DND-41 (cell line): Measurements from ENCODE around the gene ABHD15.

ENCODE experiments used
- ATAC-seq: fragments of 200-7000 bp; cut with Tn5 transposase; 3 replicates; pipeline ENCODE4 v1.9.1; 2021; ENCODE audit warnings: low read depth; ENCODE audit not compliant: insufficient read depth
- DNase-seq: peaks from one replicate; pipeline ENCODE4 v3.0.0-alpha.2; 2020
- H2AFZ ChIP-seq: 2 replicates; pipeline ENCODE4 v1.6.0; 2012; ENCODE audit warnings: low read depth, low read length
- H3K27ac ChIP-seq: 2 replicates; pipeline ENCODE4 v1.5.1; 2012; ENCODE audit warnings: low read length, inconsistent platforms
- H3K27me3 ChIP-seq: fragments of 200-600 bp; sonication (generic); 2 replicates; pipeline ENCODE4 v1.6.0; 2012; ENCODE audit warnings: low read length, mild to moderate bottlenecking, inconsistent platforms; ENCODE audit not compliant: insufficient read depth, poor library complexity
- H3K36me3 ChIP-seq: 2 replicates; pipeline ENCODE4 v1.5.1; 2012; ENCODE audit warnings: low read length, inconsistent platforms; ENCODE audit not compliant: insufficient read depth
- H3K4me1 ChIP-seq: 2 replicates; pipeline ENCODE4 v1.5.1; 2012; ENCODE audit warnings: mild to moderate bottlenecking, low read length; ENCODE audit not compliant: insufficient read depth
- H3K4me2 ChIP-seq: 2 replicates; pipeline ENCODE4 v1.6.0; 2012; ENCODE audit warnings: mild to moderate bottlenecking, moderate library complexity, low read length, inconsistent platforms; ENCODE audit not compliant: insufficient read depth
- H3K4me3 ChIP-seq, 2 experiments: fragments of 200-600 bp in 1 of 2; shearing (Covaris generic) in 1 of 2; 2 replicates each; pipeline ENCODE4 v1.5.1; 2012 to 2016; ENCODE audit warnings: inconsistent platforms in 2 of 2, low read length in 2 of 2, mild to moderate bottlenecking in 2 of 2, low read depth in 1 of 2, moderate library complexity in 1 of 2
- H3K79me2 ChIP-seq: 2 replicates; pipeline ENCODE4 v1.6.0; 2012; ENCODE audit warnings: low read length, inconsistent platforms; ENCODE audit not compliant: insufficient read depth
- H3K9ac ChIP-seq: 2 replicates; pipeline ENCODE4 v1.6.0; 2012; ENCODE audit warnings: low read depth, mild to moderate bottlenecking, inconsistent platforms, low read length, moderate library complexity
- H3K9me3 ChIP-seq: 2 replicates; pipeline ENCODE4 v1.5.1; 2012; ENCODE audit warnings: low read length, moderate library complexity, mild to moderate bottlenecking, inconsistent platforms; ENCODE audit not compliant: insufficient read depth, severe bottlenecking
- H4K20me1 ChIP-seq: 2 replicates; pipeline ENCODE4 v1.6.0; 2012; ENCODE audit warnings: low read length; ENCODE audit not compliant: insufficient read depth
- EZH2 ChIP-seq: IDR thresholded peaks from 3 replicates; pipeline ENCODE4 v1.6.1; 2012; ENCODE audit warnings: borderline replicate concordance, low read depth, mild to moderate bottlenecking, moderate library complexity, low read length, inconsistent platforms; ENCODE audit not compliant: severe bottlenecking
- TF ChIP-seq, protein P1 (sequence below): IDR thresholded peaks from 2 replicates; pipeline ENCODE4 v1.5.1; 2012; ENCODE audit warnings: borderline replicate concordance, low read length, moderate library complexity, mild to moderate bottlenecking; ENCODE audit not compliant: poor library complexity, severe bottlenecking; ENCODE audit errors: extremely low read depth

ABHD15 gene, protein sequence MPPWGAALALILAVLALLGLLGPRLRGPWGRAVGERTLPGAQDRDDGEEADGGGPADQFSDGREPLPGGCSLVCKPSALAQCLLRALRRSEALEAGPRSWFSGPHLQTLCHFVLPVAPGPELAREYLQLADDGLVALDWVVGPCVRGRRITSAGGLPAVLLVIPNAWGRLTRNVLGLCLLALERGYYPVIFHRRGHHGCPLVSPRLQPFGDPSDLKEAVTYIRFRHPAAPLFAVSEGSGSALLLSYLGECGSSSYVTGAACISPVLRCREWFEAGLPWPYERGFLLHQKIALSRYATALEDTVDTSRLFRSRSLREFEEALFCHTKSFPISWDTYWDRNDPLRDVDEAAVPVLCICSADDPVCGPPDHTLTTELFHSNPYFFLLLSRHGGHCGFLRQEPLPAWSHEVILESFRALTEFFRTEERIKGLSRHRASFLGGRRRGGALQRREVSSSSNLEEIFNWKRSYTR

GRCh38 chr17:29566473-29567303, at the start of gene ABHD15:
Gene ABHD15, minus strand, starts transcription at chr17:29567037. Its CDS starts 71 bp downstream, at chr17:29566966.
- Histone ChIP-seq H3K27me3 (peaks cover 9% of the 10 kb centered on the region), H3K27ac (peak within 1 kb of the TSS; percentile 95), H2AFZ (peak within 1 kb of the TSS; percentile 72), H3K36me3 (peaks cover 23% of the 10 kb centered on the region), H4K20me1 (peaks cover 25% of the 10 kb centered on the region), H3K4me2 (peak within 1 kb of the TSS; percentile 96), H3K4me1 (peaks cover 54% of the 10 kb centered on the region), H3K9ac (peak within 1 kb of the TSS; percentile 92), H3K4me3 (peak within 1 kb of the TSS; percentile 46 to 84), H3K9me3 (no peaks in the 10 kb centered on the region), H3K79me2 (peaks cover 38% of the 10 kb centered on the region)
- TF ChIP-seq EZH2, result peak; percentile 37
- TF ChIP-seq, protein P1, sequence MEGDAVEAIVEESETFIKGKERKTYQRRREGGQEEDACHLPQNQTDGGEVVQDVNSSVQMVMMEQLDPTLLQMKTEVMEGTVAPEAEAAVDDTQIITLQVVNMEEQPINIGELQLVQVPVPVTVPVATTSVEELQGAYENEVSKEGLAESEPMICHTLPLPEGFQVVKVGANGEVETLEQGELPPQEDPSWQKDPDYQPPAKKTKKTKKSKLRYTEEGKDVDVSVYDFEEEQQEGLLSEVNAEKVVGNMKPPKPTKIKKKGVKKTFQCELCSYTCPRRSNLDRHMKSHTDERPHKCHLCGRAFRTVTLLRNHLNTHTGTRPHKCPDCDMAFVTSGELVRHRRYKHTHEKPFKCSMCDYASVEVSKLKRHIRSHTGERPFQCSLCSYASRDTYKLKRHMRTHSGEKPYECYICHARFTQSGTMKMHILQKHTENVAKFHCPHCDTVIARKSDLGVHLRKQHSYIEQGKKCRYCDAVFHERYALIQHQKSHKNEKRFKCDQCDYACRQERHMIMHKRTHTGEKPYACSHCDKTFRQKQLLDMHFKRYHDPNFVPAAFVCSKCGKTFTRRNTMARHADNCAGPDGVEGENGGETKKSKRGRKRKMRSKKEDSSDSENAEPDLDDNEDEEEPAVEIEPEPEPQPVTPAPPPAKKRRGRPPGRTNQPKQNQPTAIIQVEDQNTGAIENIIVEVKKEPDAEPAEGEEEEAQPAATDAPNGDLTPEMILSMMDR, result no peak
- DNase-seq (peak; percentile 64), ATAC-seq (peak; percentile 23)

DNA sequence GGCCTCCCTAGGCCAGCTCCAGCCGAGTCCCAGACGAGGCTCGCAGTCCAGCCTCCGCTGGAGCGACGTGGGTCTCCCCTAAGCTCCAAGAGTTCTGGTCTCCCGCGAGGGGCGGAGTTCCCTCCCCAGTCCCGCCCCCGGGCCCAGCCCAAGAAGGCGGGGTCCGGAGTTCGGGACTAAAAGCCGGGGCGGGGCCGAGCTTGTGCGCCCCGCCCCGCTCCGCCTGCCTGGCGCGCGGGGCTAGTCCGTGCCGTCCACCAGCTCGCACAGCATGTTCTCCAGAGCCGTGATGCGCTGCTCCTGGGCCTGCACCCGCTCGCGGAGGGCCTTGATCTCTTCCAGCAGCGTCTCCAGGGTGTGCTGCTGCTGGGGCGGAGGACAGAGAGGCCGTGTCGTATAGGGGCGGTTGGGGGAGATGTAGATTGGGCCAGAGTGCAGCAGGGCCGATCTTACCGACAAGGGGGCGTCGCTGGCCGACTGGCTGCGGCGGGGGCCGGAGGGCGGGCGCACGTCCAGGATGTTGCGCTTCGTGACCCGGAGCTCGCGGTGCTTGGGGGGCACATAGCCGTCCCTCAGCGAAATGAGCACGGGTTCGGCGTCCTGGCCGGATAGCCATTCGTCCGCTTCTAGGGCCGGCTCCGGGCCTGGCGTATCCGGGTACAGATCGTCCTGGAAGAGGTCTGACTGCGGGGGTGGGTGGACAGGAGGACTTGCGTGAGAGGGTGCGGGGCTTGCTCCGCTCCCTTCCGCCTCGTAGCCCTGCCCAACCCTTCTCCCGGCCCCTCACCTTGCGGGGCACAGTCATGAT, 48.9 kb upstream of the ABHD15 start:
- Histone ChIP-seq H3K9ac (peak overlapping the region; percentile 34; the same call in 1 of the 2 replicates), H3K79me2 (no peaks in the 10 kb centered on the region), H3K4me2 (peak overlapping the region; percentile 75), H3K36me3 (peaks cover 4% of the 10 kb centered on the region), H2AFZ (peak overlapping the region; percentile 66; the same call in 1 of the 2 replicates), H3K27me3 (peaks cover 12% of the 10 kb centered on the region), H3K27ac (no peak overlapping the region), H3K9me3 (no peaks in the 10 kb centered on the region), H4K20me1 (peaks cover 23% of the 10 kb centered on the region), H3K4me1 (peaks cover 34% of the 10 kb centered on the region), H3K4me3 (peak overlapping the region in 1 of 2 experiments; percentile 48; a peak in 2 of 4 replicates)
- peak; percentile 80 for DNase-seq
- no peak for TF ChIP-seq EZH2
- TF ChIP-seq, protein P1, result no peak
- peak; percentile 67 for ATAC-seq

GRCh38 chr17:29615048-29615385, 48.2 kb upstream of the ABHD15 start:
- no peaks in the 10 kb centered on the region for H3K9me3 ChIP-seq
- DNase-seq, result peak; percentile 44
- peaks cover 12% of the 10 kb centered on the region for H3K27me3 ChIP-seq
- peaks cover 4% of the 10 kb centered on the region for H3K36me3 ChIP-seq
- H3K4me1 ChIP-seq, result peaks cover 34% of the 10 kb centered on the region
- H3K79me2 ChIP-seq, result no peaks in the 10 kb centered on the region
- no peak overlapping the region for H2AFZ ChIP-seq
- no peak; the same call in 2 of the 3 replicates for ATAC-seq
- TF ChIP-seq, protein P1, result no peak
- TF ChIP-seq EZH2, result no peak
- H3K4me2 ChIP-seq, result peak overlapping the region; percentile 75
- peaks cover 19% of the 10 kb centered on the region for H4K20me1 ChIP-seq
- H3K27ac ChIP-seq, result no peak overlapping the region
- no peak overlapping the region for H3K9ac ChIP-seq
- peak overlapping the region in 1 of 2 experiments; percentile 48; a peak in 1 of 4 replicates for H3K4me3 ChIP-seq
